BE2C (cell line): ENCODE data around the gene MOB3A.

Experiments used
- DNase-seq: peaks from one replicate; pipeline ENCODE4 v3.0.0-alpha.2; 2020
- H3K27me3 ChIP-seq: fragments of 250-450 bp; sonication (Bioruptor Pico); 2 replicates; pipeline ENCODE4 v1.5.1; 2020; ENCODE audit warnings: mild to moderate bottlenecking
- H3K36me3 ChIP-seq: fragments of 250-450 bp; sonication (Bioruptor Pico); 2 replicates; pipeline ENCODE4 v1.5.1; 2020; ENCODE audit warnings: mild to moderate bottlenecking
- H3K4me1 ChIP-seq: fragments of 250-450 bp; sonication (Bioruptor Pico); 2 replicates; pipeline ENCODE4 v1.5.1; 2020
- H3K4me3 ChIP-seq: 2 replicates; pipeline ENCODE4 v1.5.1; 2011; ENCODE audit warnings: low read depth, low read length
- H3K9me3 ChIP-seq: fragments of 250-450 bp; sonication (Bioruptor Pico); 2 replicates; pipeline ENCODE4 v1.5.1; 2020
- TF ChIP-seq, protein P1 (sequence below): IDR thresholded peaks from 2 replicates; pipeline ENCODE4 v1.5.1; 2012; ENCODE audit warnings: mild to moderate bottlenecking, low read depth, low read length

Gene MOB3A

DNA sequence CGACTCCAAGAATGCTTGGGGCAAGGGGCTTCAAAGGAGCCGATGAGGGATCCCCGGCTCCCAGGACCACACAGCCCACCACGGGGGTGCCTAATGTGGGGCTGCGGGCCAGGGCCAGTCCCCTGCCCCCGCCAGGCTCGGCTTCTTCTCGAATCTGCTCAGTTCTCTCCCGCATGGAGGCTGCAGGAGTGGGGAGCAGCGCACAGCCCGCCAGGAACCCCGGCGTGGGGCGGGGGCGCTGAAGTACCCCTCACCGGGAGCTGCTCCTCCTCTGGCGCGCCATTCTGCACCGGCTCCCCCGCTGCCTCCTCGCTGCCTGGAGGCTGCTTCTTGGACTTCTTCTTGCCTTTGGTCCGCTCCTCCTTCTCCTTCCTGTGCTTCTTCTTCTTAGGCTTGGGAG lies 15.3 kb upstream of the MOB3A start:
- Histone ChIP-seq H3K4me1 (no peaks in the 10 kb centered on the region), H3K27me3 (no peaks in the 10 kb centered on the region), H3K36me3 (peaks cover 91% of the 10 kb centered on the region), H3K9me3 (no peaks in the 10 kb centered on the region), H3K4me3 (no peak overlapping the region)
- TF ChIP-seq, protein P1, sequence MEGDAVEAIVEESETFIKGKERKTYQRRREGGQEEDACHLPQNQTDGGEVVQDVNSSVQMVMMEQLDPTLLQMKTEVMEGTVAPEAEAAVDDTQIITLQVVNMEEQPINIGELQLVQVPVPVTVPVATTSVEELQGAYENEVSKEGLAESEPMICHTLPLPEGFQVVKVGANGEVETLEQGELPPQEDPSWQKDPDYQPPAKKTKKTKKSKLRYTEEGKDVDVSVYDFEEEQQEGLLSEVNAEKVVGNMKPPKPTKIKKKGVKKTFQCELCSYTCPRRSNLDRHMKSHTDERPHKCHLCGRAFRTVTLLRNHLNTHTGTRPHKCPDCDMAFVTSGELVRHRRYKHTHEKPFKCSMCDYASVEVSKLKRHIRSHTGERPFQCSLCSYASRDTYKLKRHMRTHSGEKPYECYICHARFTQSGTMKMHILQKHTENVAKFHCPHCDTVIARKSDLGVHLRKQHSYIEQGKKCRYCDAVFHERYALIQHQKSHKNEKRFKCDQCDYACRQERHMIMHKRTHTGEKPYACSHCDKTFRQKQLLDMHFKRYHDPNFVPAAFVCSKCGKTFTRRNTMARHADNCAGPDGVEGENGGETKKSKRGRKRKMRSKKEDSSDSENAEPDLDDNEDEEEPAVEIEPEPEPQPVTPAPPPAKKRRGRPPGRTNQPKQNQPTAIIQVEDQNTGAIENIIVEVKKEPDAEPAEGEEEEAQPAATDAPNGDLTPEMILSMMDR, result no peak
- DNase-seq, result no peak

DNA sequence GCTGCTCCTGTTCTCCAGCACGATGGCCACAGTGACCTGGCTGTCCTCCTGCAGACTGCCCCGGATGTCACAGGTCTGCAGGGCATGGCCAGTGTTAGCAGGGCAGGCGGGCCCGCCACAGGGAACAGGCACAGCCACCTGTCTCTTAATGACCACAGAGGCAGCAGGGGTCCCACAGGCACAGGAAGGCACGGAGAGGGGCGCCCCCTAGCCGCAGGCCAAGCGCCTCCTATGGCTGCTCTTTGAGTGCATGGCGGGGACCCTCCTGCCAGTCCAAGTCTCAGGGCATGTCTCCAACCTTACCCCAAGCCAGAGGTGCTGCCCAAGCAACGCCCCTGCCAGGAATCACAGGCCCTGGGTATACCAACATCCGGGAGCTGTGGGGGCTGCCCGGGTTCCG lies 14.7 kb upstream of the MOB3A start:
- Histone ChIP-seq H3K36me3 (peaks cover 91% of the 10 kb centered on the region), H3K9me3 (no peaks in the 10 kb centered on the region)
- TF ChIP-seq, protein P1, result peak; percentile 23; the same call in 1 of the 2 replicates

DNA sequence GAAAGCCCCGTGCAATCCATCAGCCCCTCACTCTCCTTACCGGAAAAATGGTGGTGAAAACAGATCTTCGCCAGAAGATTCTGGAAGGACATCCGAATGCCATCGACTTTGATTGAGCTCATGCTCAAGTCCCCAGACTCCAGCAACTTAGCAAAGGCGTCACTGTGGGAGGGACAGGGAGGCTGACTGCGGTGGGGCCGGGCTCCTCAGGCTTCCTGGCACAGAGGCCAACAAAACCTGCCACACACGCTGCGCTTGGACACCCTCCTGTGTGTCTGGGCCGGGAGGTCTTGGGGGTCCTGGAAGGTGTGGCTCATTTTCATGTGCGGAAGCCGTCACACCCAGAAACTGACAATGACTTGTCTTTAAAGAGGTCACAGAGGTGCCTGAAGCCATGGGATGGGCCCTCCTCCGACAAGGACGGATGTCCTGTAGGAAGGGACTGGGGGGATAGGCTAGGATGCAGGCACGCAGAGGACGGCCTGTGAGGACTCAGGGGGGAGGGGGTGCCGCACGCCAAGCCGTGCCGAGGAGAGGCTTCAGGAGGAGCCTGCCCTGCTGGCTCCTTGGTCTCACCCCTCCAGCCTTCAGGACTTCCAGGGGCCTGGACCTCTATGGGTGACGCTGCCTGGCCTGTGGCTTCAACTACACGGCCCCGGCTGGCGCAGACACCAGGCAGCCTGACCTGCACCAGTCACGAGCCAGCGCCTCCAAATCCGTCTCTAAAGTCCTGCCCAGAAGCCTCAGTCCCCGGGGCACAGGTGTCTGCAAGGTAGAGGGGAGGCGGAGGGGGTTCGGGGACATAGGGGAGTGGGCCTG lies 13.1 kb upstream of the MOB3A start:
- no peaks in the 10 kb centered on the region for H3K4me1 ChIP-seq
- H3K9me3 ChIP-seq, result no peaks in the 10 kb centered on the region
- no peaks in the 10 kb centered on the region for H3K27me3 ChIP-seq
- H3K4me3 ChIP-seq, result no peak overlapping the region
- TF ChIP-seq, protein P1, result no peak
- H3K36me3 ChIP-seq, result peaks cover 89% of the 10 kb centered on the region
- DNase-seq, result no peak

More for the DNA sequence above, 14.7 kb upstream of the MOB3A start:
- no peak for DNase-seq
- no peak overlapping the region for H3K4me3 ChIP-seq
- no peaks in the 10 kb centered on the region for H3K4me1 ChIP-seq
- no peaks in the 10 kb centered on the region for H3K27me3 ChIP-seq

DNA sequence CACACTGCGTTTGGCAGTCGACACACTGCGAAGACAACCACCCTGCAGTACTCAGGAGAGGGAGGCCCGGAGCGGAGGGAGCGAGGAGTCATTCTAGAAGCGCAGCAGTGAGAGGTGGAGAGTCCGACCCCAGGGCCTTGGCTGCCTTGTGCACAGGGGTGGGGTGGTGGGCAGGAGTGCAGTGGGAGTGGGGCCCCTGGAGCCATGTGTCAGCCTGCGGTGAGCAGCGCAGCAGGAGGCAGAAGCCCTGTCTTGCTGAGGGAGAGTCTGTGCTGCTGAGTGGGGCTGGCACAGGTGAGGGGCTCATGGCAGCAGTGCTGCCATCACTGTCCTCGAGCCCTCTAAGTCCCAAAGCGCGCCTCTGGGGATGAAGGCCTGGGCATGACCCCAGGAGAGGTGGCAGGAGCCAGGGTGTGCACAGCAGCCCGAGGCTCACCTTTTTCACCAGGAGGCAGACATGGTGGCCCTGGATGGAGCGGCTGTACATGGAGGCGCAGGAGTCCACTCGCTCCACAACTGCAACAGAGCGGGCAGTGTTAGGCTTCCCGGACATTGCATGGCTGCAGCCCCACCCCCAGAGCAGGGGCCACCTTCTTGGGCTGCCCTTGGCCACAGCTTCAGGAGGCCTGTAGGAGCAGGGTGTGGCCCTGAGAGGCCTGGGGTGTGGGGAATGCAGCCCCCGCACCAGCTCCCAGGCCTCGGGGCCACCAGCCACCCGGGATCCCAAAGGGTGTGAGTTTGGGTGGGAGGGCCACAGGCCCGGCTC lies 12.3 kb upstream of the MOB3A start:
- no peaks in the 10 kb centered on the region for H3K4me1 ChIP-seq
- no peaks in the 10 kb centered on the region for H3K27me3 ChIP-seq
- H3K9me3 ChIP-seq, result no peaks in the 10 kb centered on the region
- TF ChIP-seq, protein P1, result no peak
- no peak for DNase-seq
- H3K4me3 ChIP-seq, result no peak overlapping the region
- peaks cover 80% of the 10 kb centered on the region for H3K36me3 ChIP-seq

DNA sequence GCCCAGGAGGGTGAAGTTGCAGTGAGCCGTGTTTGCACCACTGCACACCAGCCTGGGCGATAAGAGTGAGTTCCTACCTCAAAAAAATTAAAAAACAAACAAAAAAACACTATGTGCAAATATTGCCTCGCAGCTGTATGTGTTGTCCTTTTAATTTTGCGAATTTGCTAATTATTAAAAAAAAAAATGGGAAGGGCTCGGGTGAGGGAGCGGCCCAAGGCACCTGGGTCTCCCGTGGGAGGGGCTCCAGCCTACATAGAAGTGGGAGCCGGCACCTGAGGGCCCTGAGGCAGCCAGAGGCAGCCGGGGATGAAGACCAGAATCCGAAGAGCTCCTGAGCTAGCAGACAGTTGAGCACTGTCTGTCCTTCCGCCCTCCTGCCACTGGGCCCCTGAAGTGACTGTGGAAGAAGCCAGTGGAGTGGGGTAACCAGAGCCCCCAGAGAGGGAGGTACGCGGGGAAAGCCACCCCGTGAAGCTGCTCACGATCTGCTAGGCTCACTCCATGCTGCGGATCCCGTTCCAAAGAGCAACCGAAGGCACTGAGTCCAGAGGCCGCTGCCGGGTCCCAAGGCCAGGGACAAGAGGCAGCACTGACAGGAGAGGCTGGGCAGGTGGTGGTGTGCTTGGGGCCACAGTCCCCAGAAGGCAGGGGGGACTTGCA lies 7.0 kb upstream of the MOB3A start:
- Histone ChIP-seq H3K4me3 (no peak overlapping the region), H3K9me3 (no peaks in the 10 kb centered on the region), H3K4me1 (no peaks in the 10 kb centered on the region), H3K36me3 (peaks cover 66% of the 10 kb centered on the region), H3K27me3 (no peaks in the 10 kb centered on the region)
- no peak for DNase-seq
- TF ChIP-seq, protein P1, result no peak
